NK-92 (cell line): ENCODE data around the gene ING4.

Experiments
- DNase-seq: peaks from one replicate; lab custom pipeline; 2025; ENCODE audit not compliant: unreplicated experiment; lab: John Stamatoyannopoulos, UW

ING4 gene

DNA sequence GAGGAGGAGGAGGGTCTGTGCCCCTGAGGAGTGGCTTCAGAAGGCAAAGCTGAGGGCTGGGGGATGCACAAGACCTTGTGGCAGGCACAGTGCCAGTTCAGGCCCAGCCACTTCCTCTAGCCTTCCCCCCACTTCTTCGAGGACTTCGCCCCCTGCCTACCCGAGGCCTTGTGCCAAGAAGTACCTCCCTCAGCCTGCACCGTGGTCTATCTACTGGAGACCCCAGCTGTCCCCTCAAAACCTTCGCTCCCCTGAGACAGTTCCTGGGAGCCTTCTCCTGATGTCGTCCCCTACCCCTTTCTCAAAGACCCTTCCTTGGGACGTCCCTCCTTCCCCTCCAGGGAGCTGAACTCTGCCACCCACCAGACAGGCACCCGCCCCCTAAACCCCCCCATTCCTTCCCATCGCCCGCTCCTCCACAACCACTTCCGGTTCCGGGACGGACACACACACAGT lies 25.7 kb upstream of the ING4 start:
- DNase-seq: no peak

DNA sequence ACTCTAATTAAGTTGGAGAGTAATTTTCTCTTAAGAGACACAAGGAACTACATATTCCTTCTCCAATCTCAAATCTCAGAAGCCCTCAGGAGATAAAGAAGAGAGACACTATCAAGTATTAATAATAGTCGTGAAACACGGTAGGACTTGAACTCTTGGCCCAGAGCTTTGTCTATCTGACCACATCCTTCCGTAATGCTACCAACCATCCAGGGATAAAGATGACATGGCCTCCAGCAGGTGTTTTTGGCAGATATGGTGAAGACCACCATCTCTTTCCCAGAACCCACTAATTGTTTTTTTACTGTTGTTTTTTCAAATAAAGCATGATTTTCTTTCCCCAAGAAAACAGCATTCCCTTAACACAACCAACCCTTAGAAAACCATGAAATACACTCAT lies 22.9 kb upstream of the ING4 start:
- DNase-seq: no peak

DNA sequence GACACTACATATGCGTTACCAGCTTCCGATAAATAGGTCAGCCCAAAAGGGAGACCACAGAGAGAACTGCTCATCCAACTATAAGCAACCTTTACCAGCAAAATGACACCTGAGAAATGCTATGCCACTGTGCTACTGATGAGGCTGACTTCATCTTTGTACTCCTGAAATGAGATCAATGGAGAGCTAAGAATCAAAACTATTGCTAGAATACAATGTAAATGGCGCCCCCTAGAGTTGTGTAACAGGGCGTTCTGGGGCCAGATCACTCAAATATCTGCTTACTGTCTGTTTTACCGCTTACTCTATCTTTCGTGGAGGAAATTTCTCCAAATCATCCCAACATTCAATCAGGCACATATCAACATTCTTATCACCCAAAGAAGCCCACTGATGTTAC lies 21.7 kb upstream of the ING4 start:
- no peak for DNase-seq

DNA sequence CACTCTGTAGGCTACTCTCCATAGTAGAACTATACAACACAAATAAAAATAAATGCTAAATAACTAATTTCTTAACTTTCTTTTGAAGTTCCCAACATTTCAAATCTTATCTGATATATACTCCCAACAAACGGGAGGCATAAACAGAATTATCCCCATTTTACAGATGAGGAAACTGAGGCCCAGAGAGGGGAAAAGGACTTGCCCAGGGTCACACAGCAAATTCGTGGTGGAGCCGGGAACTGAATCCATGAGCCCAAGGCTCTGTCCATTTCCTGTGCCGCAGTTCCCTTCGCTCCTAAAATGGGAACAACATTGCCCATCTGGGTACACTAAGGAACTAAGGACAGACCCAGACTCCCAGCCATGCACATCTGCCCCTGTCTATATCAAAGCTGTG lies 14.0 kb upstream of the ING4 start:
- DNase-seq: no peak

DNA sequence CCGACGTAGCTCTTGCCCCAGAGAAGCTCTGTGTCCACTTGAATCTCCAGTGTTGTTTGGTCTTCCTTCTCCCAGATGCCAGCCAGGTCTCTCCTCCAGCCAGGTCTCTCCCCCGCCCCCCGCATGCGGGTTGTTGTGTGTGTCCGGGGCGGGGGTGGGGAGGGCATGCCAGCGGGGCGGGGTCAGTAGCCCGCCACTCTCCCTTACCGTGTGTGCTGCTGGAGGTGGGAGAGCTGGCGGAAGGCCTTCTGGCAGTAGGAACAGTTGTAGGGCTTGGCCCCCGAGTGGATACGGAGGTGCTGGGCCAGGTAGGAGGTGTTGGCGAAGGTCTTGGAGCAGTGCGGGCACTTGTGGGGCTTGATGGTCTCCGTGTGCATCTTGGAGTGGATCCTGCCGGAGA lies 9.2 kb upstream of the ING4 start:
- no peak for DNase-seq

DNA sequence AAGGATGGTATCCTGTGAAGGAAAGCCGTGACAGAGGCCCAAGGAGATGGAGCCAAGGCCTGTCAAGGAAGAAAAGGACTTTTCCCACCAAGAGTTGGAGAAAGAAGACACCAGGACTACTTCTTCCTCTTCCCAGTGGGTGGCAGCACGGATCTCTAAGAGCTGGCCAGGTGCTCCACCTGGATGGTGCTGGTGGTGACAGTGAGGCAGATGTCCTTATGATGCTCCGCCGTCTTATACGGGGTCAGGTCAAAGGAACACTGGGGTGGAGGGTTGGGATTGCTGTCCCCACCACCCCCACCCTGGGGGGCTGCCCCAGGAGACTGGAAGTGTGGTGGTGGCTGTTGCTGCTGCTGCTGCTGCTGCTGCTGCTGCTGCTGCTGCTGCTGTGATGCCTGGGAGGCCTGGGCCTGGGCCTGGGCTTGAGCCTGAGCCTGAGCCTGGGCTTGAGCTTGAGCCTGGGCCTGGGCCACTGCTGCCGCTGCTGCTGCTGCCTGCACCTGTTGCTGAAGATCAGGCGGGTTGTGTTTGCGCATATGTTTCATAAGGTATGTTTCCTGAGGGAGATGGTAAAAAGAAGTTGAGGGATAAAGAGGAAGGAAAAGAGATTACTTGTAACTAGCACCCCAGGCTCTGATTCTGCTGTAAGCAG lies 4.8 kb upstream of the ING4 start:
- DNase-seq: no peak

DNA sequence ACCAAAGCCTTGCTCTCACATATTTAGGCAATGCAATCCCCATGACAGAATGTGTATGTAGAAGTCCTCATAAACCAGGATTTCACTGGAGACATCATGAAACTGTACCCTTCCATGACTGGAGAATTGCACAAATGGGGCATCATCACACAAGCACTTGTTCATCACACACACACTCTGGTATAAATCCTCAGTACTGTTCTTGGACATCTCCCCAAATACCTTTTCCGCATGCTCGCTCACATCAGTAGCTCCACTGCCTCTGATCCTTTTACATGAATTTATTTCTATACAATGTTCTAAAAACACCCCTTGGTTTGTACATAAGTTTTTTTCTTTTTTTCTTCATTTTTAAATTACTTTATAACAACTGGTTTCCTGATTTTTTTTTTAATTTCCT lies 3.3 kb upstream of the ING4 start:
- no peak for DNase-seq

DNA sequence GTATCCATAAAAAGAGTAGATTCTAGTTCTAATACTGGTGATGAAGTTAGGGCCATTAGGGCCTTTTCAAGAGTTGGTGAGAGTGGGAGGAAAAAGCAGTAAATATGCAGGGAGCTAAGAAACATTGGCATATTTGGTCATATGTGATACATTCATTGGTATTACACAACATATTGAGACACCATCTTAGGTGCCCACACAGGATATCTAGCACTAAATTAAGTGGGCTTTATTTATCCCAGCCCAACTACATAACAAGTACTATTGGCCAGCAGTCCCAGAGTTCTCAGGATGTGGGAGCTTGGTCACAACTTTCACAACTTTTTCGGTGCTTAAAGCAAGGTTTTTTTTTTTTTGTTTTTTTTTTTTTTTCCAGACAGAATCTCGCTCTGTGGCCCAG lies 2.0 kb upstream of the ING4 start:
- no peak for DNase-seq

DNA sequence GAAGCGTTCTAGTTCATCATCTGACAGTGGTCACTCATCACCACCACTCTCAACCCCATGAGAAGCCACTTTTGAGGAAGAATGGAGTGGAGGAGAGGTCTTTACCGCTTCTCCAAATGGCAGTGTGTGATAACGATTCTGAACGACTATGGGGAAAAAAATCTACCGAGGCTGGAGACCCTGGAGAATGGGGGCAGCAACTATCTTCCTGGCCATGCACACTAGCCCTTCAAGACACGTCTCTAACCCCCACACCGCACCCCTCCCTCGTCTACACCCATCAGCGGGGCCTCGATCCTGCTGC lies 365 bp downstream of the ING4 start:
- DNase-seq: no peak

DNA sequence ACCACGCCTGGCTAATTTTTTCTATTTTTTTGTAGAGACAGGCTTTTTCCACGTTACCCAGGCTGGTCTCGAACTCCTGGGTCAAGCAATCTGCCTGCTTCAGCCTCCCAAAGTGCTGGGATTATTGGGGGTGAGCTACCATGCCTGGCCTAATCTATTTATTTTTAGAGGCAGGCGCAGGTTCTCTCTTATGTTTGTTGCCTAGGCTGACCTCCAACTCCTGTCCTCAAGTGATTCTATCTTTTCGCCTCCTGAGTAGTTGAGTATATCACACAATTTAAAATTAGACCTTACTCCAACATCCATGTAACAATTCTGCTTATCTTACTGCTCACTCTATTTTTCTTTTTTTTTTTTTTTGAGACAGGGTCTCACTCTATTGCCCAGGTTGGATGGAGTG lies 8.9 kb downstream of the ING4 start:
- no peak for DNase-seq

DNA sequence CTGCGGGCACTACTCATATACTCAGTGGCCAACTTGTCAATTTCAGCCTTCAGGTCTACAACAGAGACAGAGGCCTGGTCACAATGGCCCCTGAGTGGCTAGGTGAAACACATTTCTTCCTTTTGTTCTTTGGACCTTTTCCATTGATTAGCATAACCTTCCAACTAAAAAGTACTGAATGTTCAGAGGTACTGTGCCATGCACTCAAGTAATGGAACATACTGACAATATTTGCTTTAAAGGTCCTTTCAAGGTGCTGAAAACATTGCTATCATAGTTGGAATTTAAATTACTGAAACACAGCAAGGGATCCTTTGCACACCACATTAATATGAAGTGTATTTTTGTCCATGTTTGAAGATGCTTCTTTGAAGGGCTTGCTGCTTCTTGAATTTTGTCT lies 9.6 kb downstream of the ING4 start:
- no peak for DNase-seq

DNA sequence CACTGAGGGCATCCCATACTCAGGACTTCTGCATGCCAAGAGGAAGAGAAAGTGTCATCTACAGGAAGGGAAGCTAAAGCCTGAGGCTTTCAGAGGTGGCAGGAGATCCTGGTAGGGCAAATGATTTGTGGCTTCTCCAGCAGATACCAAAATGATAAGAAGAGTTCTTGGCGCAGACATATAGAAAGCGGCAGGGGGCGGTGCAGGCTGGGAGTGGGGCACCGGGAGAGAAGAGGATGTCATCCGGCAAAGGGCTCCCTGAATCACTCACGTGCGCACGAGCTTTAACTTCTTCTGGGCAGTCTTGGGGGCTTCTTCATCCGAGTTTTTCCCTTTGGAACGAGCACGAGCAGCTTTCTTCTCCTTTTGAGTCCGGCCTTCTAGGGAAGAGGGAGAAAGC lies 10.5 kb downstream of the ING4 start:
- no peak for DNase-seq

DNA sequence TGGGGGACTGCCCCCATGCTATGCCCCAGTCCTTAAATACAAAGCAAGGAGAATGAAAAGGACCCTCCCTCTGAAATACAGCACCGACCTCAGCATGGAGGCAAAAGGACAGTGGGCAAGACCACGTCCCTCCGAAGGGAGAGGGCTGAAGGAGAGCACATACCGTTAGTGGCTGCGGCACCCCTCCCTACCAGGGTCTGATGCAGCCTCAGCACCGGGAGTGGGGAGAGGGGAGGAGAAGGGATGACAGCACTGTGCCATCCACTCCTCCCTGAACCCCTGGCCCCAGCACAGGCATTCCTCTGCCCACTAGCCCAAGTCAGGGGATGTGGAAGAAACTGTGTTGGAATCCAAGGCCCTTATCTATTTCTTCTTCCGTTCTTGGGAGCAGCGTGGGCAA lies 12.1 kb downstream of the ING4 start:
- DNase-seq: no peak

DNA sequence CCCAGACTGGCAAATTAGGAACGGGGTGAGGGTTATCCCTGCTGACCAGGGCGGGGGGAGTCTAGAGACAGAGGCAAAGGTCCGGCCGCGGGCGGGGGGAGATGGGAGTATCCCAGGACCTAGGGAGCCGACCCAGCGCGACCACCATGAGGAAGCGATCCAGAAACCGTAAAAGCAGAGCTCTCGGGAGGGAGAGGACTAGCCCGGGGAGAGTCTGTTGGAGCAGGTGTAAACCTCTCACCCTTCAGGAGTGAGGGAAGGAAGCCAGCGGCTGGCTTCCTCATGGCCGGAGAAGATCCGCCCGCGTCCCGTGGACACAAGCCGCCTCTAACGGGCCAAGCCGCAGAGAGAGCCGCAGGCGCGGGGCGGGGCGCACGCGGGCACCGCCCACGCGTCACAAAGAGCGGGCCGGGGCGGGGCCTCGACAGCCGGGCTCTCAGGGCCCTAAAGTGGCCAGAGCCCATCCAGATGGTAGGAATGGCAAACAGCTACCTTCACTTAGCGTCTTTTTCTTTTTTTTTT lies 15.8 kb downstream of the ING4 start, which contains the start of gene ACRBP:
Gene ACRBP (minus strand): TSS at position 350 of the 522 bp plus-strand sequence. CDS start 66 bp downstream, at position 284.
- DNase-seq: no peak

DNA sequence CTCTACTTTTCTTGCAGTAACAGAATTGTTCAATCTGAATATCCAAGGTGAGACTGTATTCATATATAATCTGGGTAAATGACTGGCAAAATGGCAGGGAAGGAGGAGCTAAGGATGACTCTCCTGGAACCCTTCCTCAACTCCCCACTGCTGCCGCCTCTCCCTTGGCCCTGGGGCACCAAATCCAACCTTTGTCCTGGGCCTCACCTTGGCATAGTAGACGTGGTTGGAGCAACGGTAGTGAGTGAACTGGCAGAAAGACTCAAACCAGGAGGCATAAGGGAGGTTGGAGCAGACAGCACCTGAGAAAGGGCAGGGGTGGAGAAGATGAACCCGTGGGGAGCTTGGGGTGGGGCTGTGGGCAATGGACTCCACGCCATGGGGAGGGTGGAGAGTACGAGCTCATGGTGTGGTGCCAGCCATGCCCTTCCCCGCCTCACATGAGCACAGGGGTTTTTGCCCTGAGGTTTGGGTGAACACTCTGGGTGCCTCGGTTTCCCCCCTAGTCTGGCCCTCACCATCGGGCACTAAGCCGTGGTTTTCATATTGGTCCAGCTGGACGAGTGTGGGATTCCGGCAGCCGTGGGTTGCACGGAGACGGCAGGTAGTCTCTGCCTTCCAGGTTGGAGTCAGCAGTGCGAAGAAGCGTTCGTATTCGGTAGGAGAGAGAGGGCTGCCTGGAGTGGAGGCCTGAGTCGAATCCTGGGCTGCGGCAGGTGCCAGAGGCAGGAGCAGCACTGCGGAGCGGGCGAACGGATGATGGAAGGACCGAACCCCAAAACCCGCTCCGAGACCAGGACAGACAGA lies 16.4 kb downstream of the ING4 start:
- DNase-seq: no peak

DNA sequence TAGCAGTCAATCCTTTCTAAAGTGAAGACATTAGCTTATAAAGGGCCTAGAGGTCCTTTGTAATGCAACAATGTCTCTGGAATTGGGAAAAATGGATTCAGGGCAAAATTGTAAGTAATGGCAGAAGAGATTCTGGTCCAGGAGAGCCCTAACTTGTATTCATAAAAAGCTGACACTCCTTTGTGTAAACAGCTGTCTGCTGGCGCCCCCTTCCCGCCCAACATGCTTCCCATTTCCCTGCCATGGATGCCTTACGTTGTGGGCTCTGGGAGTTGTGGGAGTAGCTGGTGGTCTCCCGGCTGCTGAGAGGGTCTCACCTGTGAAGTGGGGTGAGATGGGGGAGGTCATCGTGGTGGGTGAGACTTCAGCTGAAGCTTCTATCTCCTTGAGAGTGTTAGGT lies 18.0 kb downstream of the ING4 start:
- no peak for DNase-seq

DNA sequence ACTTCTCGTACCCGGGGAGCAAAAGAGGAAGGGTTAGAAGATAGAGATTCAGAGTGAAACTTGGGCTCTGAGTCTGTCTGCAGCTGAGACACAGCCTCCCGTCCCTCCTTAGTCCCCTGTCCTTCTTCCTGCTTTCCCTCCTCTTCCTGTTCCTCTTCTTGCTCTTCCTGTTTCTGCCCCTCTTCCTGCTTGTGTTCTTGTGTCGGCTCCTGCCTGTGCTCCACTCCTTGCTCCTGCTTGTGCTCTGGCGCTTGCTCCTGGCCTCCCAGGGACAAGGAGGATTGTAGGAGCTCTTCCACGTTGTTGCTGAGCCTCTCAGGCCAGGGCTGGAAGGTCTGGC lies 18.7 kb downstream of the ING4 start:
- no peak for DNase-seq

DNA sequence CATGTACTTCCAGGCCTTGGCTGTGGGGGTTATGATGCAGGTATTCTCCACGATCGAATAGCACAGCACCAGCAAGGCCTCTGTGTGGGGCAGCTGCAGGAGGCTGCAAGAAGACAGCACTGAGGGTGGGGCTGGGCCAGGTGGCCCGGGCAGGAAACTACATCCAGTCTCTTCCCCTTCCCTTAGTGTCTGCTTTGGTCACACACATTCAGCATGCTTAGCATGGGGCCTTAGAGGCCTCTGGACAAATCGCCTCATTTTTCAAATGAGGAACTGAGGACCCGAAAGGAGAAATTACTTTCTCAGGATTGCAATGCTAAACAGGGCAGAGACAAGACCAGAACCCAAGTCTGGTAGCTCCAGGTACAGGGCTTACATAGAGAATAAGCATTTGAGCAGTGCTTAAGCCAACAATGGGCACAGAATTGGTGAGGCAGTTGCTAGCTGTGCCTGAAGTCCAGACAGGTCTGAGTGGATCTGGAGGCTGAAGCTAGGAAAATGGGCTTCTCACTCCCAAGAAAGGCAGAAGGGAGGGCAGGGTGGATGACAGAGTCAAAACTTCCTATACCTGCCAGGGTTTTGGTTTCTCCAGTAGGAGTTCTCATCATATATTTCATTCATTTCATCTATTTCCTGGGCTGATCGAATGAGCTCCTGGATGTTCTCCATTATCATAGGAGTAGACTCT lies 19.2 kb downstream of the ING4 start:
- DNase-seq: no peak

DNA sequence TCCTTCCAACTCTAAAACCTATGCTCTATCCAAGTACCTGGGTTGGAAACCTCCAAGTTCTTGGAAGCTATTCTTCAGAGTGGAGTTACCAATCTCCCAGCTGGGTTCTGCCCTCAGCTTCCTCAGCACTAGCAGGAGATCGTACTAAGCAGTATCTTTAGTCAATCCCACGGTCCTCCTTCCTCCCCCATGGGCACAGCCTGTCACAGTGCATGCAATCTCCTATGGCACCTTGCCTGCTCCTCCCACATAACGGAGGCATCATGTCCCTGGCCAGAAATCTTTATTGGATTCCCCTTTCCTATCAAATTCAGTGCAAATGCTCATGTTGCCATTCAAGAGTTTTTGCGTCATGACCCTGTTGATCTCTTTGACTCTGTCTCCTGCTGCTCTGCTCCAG lies 21.8 kb downstream of the ING4 start:
- no peak for DNase-seq

DNA sequence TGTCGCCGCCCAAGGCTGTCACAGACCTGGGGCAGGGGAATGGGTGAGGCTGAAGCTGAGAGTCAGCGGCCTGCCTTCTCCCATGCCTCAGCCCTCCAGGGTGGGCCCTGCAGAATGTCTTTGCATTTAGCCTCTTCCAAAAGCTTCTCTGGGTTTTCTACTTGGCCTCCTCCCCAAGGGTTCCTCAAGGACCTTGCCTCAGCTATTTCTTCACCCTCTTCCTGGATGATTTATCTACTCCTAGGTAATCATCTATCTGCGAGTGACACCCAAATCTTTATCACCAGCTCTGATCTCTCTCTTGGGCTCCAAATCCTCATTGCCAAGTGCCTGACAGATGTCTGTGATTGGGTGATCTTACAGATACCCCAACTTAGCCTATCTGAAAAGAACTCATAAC lies 22.4 kb downstream of the ING4 start:
- DNase-seq: no peak

DNA sequence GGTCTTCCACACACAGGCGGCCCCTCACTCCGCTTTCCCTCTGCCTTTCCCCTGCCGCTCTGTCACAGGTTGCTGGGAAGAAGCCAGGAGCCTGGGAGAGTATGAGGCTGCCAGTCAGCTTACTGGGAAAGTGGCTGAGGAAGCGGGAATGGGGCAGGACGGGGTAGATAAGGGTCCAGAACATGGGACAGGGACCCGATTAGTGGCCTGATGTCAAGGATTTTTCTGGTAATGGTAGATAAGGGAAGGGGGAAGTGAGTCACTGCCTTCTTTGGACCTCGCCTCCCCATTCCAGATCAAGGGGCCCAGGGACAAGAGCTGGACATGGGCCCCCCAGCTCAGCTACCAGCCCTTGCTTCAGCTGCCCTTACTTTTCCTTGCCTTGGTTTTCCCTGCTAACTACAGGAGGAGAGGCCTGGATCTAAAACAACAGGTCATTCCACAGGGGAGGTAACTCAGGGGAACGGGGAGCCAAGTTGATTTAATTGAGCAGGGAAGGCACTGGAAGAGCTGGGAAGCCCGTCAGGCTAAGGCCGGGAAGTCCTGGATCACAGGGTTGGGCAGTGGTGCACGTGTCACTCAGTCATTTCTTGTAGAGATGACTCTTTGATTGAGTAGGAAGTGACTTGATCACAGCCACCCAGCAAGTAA lies 23.6 kb downstream of the ING4 start:
- DNase-seq: no peak

DNA sequence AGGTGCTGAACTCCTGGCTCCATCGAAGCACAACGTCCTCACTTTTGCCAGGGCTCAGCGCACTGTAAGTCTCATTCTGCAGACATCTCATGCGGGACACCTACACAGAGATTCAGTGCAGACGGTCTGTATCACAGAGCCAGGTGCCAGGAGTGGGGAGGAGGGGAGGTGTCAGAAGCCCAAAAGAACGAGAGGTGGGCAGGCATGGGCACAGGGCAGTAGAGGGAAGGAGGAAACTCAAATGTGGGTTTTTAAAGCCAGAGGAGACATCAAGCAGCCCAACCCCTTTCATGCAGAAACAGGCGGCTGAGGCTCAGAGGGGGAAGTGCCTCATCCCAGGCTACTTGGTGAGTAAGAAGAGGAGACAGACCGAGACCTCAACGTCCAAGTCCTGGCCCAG lies 24.6 kb downstream of the ING4 start:
- DNase-seq: no peak
